GM12878 (cell line): ENCODE data around the gene TMEM255B. TPM values are rescaled to one million over a fixed set of nuclear protein-coding genes. Genes with fewer than 3 reads are reported as not detected.

Experiments used
- ATAC-seq: fragments of 200-7000 bp; cut with Tn5 transposase; 3 replicates; pipeline ENCODE4 v1.9.1; 2020; ENCODE audit warnings: mild to moderate bottlenecking, moderate library complexity
- BruUV-seq: library from RNA; stranded (reverse); fragments of 400-500 nt; replicated peaks from 2 replicates; lab custom pipeline; 2021; lab: Mats Ljungman, UMichigan
- CTCF ChIA-PET: fragments of 300-600 bp; sonication (Branson Sonifier 250); formaldehyde crosslinking; extraction: SDS; loops from one replicate; lab custom pipeline; 2021; ENCODE audit warnings: inconsistent platforms; lab: Yijun Ruan, JAX
- POLR2A ChIA-PET: fragments of 350-600 bp; formaldehyde crosslinking; extraction: SDS; loops from one replicate; lab custom pipeline; 2021; ENCODE audit warnings: inconsistent platforms; lab: Charles Lee
- RAD21 ChIA-PET: fragments of 300-600 bp; sonication (Branson Sonifier 250); formaldehyde crosslinking; loops from one replicate; lab custom pipeline; 2023; ENCODE audit warnings: antibody characterized with exemption; ENCODE audit not compliant: unreplicated experiment; lab: Charles Lee
- SMC1A ChIA-PET: fragments of 300-600 bp; sonication (Branson Sonifier 250); formaldehyde crosslinking; loops from one replicate; lab custom pipeline; 2023; ENCODE audit not compliant: unreplicated experiment, uncharacterized antibody; lab: Charles Lee
- DNase-seq: peaks from one replicate; pipeline ENCODE4 v3.0.0-alpha.2; 2011; ENCODE audit warnings: low read depth, low spot score
- FAIRE-seq: peaks from 3 replicates; lab custom pipeline; 2011; peaks lifted over from hg19 to GRCh38; lab: Jason Lieb, UNC
- H2AFZ ChIP-seq: 2 replicates; pipeline ENCODE4 v1.6.0; 2011; ENCODE audit warnings: low read depth, low read length, control low read depth; ENCODE audit not compliant: control insufficient read depth
- H3K27ac ChIP-seq: 2 replicates; pipeline ENCODE4 v1.5.1; 2011; ENCODE audit warnings: control low read depth; ENCODE audit not compliant: control insufficient read depth, insufficient read depth
- H3K27me3 ChIP-seq, 2 experiments: replicated peaks in 1 of 2; 2 replicates each; pipeline versions ENCODE4 v1.6.0 to v1.6.1; 2011; ENCODE audit warnings: low read length in 1 of 2; ENCODE audit not compliant: control insufficient read depth in 2 of 2, insufficient read depth in 2 of 2
- H3K36me3 ChIP-seq, 2 experiments: 2 replicates each; pipeline ENCODE4 v1.5.1; 2011; ENCODE audit warnings: low read length in 1 of 2; ENCODE audit not compliant: control insufficient read depth in 2 of 2, insufficient read depth in 2 of 2
- H3K4me1 ChIP-seq: 2 replicates; pipeline ENCODE4 v1.6.1; 2011; ENCODE audit warnings: mild to moderate bottlenecking, low read length, moderate library complexity, mixed read lengths; ENCODE audit not compliant: control insufficient read depth, insufficient read depth
- H3K4me2 ChIP-seq: 2 replicates; pipeline ENCODE4 v1.6.0; 2011; ENCODE audit warnings: control low read depth; ENCODE audit not compliant: control insufficient read depth, insufficient read depth
- H3K4me3 ChIP-seq: fragments of 200-600 bp; sonication (generic); 2 replicates; pipeline ENCODE4 v1.5.1; 2016
- H3K79me2 ChIP-seq: 2 replicates; pipeline ENCODE4 v1.6.0; 2011; ENCODE audit warnings: low read length; ENCODE audit not compliant: control insufficient read depth, insufficient read depth
- H3K9ac ChIP-seq: 2 replicates; pipeline ENCODE4 v1.8.0; 2011; ENCODE audit warnings: low read length, control low read depth, mixed read lengths; ENCODE audit not compliant: control insufficient read depth, insufficient read depth
- H3K9me3 ChIP-seq: replicated peaks from 3 replicates; pipeline ENCODE4 v1.5.1; 2011; ENCODE audit warnings: mild to moderate bottlenecking, low read length; ENCODE audit not compliant: control insufficient read depth, insufficient read depth
- H4K20me1 ChIP-seq: 2 replicates; pipeline ENCODE4 v1.6.0; 2011; ENCODE audit not compliant: control insufficient read depth, insufficient read depth
- BCL11A ChIP-seq: IDR thresholded peaks from 2 replicates; pipeline ENCODE4 v1.6.1; 2011; ENCODE audit warnings: low read depth, low read length
- BMI1 ChIP-seq: fragments of 450-650 bp; IDR thresholded peaks from 2 replicates; pipeline ENCODE4 v1.6.1; 2016; ENCODE audit warnings: mild to moderate bottlenecking, moderate library complexity, borderline replicate concordance
- EZH2 ChIP-seq: IDR thresholded peaks from 2 replicates; pipeline ENCODE4 v1.6.1; 2012; ENCODE audit warnings: low read depth, mild to moderate bottlenecking, control low read depth, inconsistent platforms, low read length, borderline replicate concordance; ENCODE audit not compliant: control insufficient read depth
- KDM1A ChIP-seq: fragments of 200-600 bp; sonication (generic); IDR thresholded peaks from 2 replicates; pipeline ENCODE4 v1.6.1; 2016; ENCODE audit warnings: borderline replicate concordance
- LARP7 ChIP-seq: fragments of 450-650 bp; IDR thresholded peaks from 2 replicates; pipeline ENCODE4 v1.6.1; 2017; ENCODE audit warnings: mild to moderate bottlenecking
- POLR2AphosphoS5 ChIP-seq: IDR thresholded peaks from 2 replicates; pipeline ENCODE4 v1.6.1; 2011; ENCODE audit warnings: mild to moderate bottlenecking, low read length, inconsistent platforms
- TBL1XR1 ChIP-seq: IDR thresholded peaks from 2 replicates; pipeline ENCODE4 v1.6.1; 2012; ENCODE audit warnings: low read depth, low read length, improper control_type of control experiment
- YBX1 ChIP-seq: fragments of 450-650 bp; IDR thresholded peaks from 2 replicates; pipeline ENCODE4 v1.6.1; 2016; ENCODE audit warnings: antibody characterized with exemption
- ZBED1 ChIP-seq: IDR thresholded peaks from 2 replicates; pipeline ENCODE4 v1.6.1; 2016; ENCODE audit warnings: borderline replicate concordance
- WGBS: methylation state at CpG from one replicate; pipeline ENCODE4 v1.1.6; 2016; ENCODE audit warnings: low lambda C conversion rate; ENCODE audit not compliant: insufficient replicate concordance, insufficient coverage; ENCODE audit errors: missing lambda C conversion rate; 5-methylcytosine and 5-hydroxymethylcytosine counted together
- in situ Hi-C: fragments of 300-500 bp; cut with MboI; formaldehyde crosslinking; loops from 9 replicates; pipeline ENCODE4 v1.14.3; 2018; ENCODE audit warnings: mixed read lengths
- intact Hi-C: fragments of 100-400 bp; cut with micrococcal nuclease; formaldehyde crosslinking; loops from one replicate; pipeline ENCODE4 v1.14.2; 2022; ENCODE audit not compliant: unreplicated experiment
- polyA plus RNA-seq, 11 experiments: library from polyadenylated mRNA; depleted of rRNA in 4 of 11; unstranded in 6 of 11; stranded (reverse) in 5 of 11; fragments of >200 nt; fragmentation: Nextera tagmentation in 4 of 11; fragmentation: Illumina TruSeq in 1 of 11; extraction: Ambion mirVana in 4 of 11; extraction: Trizol in 1 of 11; gene quantifications; 1 replicate in 1 of 11; 2 replicates in 10 of 11; pipeline versions ENCODE4 v1.2.1 to v1.2.3, GENCODE V29; 2011 to 2016; ENCODE audit warnings: inconsistent platforms in 2 of 11, missing spikeins in 2 of 11, low read depth in 1 of 11
- total RNA-seq, 4 experiments: library from RNA; depleted of rRNA in 3 of 4; stranded (reverse); fragments of >200 nt in 3 of 4; fragmentation: Illumina TruSeq in 1 of 4; extraction: Trizol in 1 of 4; gene quantifications; 2 replicates each; pipeline versions ENCODE4 v1.2.1 to v1.2.3, GENCODE V29; 2013 to 2021
- TF ChIP-seq, protein P1 (sequence below): IDR thresholded peaks from 2 replicates; pipeline ENCODE4 v1.6.1; 2012; ENCODE audit warnings: low read depth, low read length, improper control_type of control experiment

TMEM255B gene
- total and polyA plus RNA-seq, 10 of the 15 experiments (the other 5 are each of a cell fraction or from before 2014, with no cell fraction given): 0.04 to 0.62 (median 0.13) TPM; not detected in 3

DNA sequence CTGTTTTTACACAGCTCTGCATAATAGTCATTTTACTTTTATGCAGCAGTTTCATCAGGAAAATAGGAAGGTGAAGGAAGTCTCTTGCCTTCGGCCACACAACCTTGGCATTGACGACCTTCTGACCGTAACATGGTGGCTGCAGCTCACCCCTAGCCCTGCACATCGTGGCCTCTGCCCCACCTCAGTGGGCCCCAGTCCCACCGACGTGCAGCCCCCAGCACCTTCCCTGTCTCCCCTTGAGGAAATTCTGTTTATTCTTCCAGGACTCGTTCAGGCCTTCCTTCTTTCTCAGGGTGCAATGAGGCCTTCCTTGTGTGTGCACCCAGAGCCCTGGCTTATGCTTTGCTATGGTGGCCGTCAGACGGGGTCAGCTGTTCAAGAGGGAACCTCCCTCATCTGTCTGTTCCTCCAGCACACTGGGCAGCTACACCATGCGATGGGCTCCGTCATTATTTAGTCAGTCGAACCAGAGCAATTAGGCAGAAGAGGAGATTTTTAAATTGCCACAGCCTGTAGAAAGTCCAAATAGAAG lies 33.3 kb downstream of the TMEM255B start:
- ATAC-seq: no peak
- RAD21 ChIA-PET: no interaction called here

More for the DNA sequence above, 33.3 kb downstream of the TMEM255B start:
- no peaks in the 10 kb centered on the region for H3K4me1 ChIP-seq
- H3K27ac ChIP-seq: no peak overlapping the region
- no peaks in the 10 kb centered on the region for H3K27me3 ChIP-seq
- TF ChIP-seq LARP7 (no peak), BMI1 (no peak), TBL1XR1 (no peak), BCL11A (no peak), KDM1A (no peak), YBX1 (no peak), POLR2AphosphoS5 (no peak), ZBED1 (no peak), EZH2 (no peak)
- TF ChIP-seq, protein P1, sequence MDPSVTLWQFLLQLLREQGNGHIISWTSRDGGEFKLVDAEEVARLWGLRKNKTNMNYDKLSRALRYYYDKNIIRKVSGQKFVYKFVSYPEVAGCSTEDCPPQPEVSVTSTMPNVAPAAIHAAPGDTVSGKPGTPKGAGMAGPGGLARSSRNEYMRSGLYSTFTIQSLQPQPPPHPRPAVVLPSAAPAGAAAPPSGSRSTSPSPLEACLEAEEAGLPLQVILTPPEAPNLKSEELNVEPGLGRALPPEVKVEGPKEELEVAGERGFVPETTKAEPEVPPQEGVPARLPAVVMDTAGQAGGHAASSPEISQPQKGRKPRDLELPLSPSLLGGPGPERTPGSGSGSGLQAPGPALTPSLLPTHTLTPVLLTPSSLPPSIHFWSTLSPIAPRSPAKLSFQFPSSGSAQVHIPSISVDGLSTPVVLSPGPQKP: no peak
- CTCF ChIA-PET: no interaction called here
- SMC1A ChIA-PET: no interaction called here
- no peaks in the 10 kb centered on the region for H3K9me3 ChIP-seq
- WGBS: 44% methylated on average over 12 of the region's 12 CpGs
- in situ Hi-C loops: no loop called here
- POLR2A ChIA-PET: no interaction called here
- no peak overlapping the region for H2AFZ ChIP-seq
- H3K79me2 ChIP-seq: no peaks in the 10 kb centered on the region
- no TSS peak for BruUV-seq
- DNase-seq (no peak), FAIRE-seq (no peak)
- no peaks in the 10 kb centered on the region for H4K20me1 ChIP-seq
- no peak overlapping the region for H3K9ac ChIP-seq
- H3K4me2 ChIP-seq: no peak overlapping the region
- no peaks in the 10 kb centered on the region for H3K36me3 ChIP-seq
- intact Hi-C loops: no loop called here
- no peak overlapping the region for H3K4me3 ChIP-seq
